GM12878 (cell line): Measurements from ENCODE around the gene VNN1. TPM values are rescaled to one million over a fixed set of nuclear protein-coding genes. Genes with fewer than 3 reads are reported as not detected.

Experiments
- ATAC-seq: fragments of 200-7000 bp; cut with Tn5 transposase; 3 replicates; pipeline ENCODE4 v1.9.1; 2020; ENCODE audit warnings: mild to moderate bottlenecking, moderate library complexity
- BruUV-seq: library from RNA; stranded (reverse); fragments of 400-500 nt; replicated peaks from 2 replicates; lab custom pipeline; 2021; lab: Mats Ljungman, UMichigan
- CTCF ChIA-PET: fragments of 300-600 bp; sonication (Branson Sonifier 250); formaldehyde crosslinking; extraction: SDS; loops from one replicate; lab custom pipeline; 2021; ENCODE audit warnings: inconsistent platforms; lab: Yijun Ruan, JAX
- POLR2A ChIA-PET: fragments of 350-600 bp; formaldehyde crosslinking; extraction: SDS; loops from one replicate; lab custom pipeline; 2021; ENCODE audit warnings: inconsistent platforms; lab: Charles Lee
- RAD21 ChIA-PET: fragments of 300-600 bp; sonication (Branson Sonifier 250); formaldehyde crosslinking; loops from one replicate; lab custom pipeline; 2023; ENCODE audit warnings: antibody characterized with exemption; ENCODE audit not compliant: unreplicated experiment; lab: Charles Lee
- SMC1A ChIA-PET: fragments of 300-600 bp; sonication (Branson Sonifier 250); formaldehyde crosslinking; loops from one replicate; lab custom pipeline; 2023; ENCODE audit not compliant: unreplicated experiment, uncharacterized antibody; lab: Charles Lee
- DNase-seq: peaks from one replicate; pipeline ENCODE4 v3.0.0-alpha.2; 2011; ENCODE audit warnings: low read depth, low spot score
- FAIRE-seq: peaks from 3 replicates; lab custom pipeline; 2011; peaks lifted over from hg19 to GRCh38; lab: Jason Lieb, UNC
- H2AFZ ChIP-seq: 2 replicates; pipeline ENCODE4 v1.6.0; 2011; ENCODE audit warnings: low read depth, low read length, control low read depth; ENCODE audit not compliant: control insufficient read depth
- H3K27ac ChIP-seq: 2 replicates; pipeline ENCODE4 v1.5.1; 2011; ENCODE audit warnings: control low read depth; ENCODE audit not compliant: control insufficient read depth, insufficient read depth
- H3K27me3 ChIP-seq, 2 experiments: replicated peaks in 1 of 2; 2 replicates each; pipeline versions ENCODE4 v1.6.0 to v1.6.1; 2011; ENCODE audit warnings: low read length in 1 of 2; ENCODE audit not compliant: control insufficient read depth in 2 of 2, insufficient read depth in 2 of 2
- H3K36me3 ChIP-seq, 2 experiments: 2 replicates each; pipeline ENCODE4 v1.5.1; 2011; ENCODE audit warnings: low read length in 1 of 2; ENCODE audit not compliant: control insufficient read depth in 2 of 2, insufficient read depth in 2 of 2
- H3K4me1 ChIP-seq: 2 replicates; pipeline ENCODE4 v1.6.1; 2011; ENCODE audit warnings: mild to moderate bottlenecking, low read length, moderate library complexity, mixed read lengths; ENCODE audit not compliant: control insufficient read depth, insufficient read depth
- H3K4me2 ChIP-seq: 2 replicates; pipeline ENCODE4 v1.6.0; 2011; ENCODE audit warnings: control low read depth; ENCODE audit not compliant: control insufficient read depth, insufficient read depth
- H3K4me3 ChIP-seq: fragments of 200-600 bp; sonication (generic); 2 replicates; pipeline ENCODE4 v1.5.1; 2016
- H3K79me2 ChIP-seq: 2 replicates; pipeline ENCODE4 v1.6.0; 2011; ENCODE audit warnings: low read length; ENCODE audit not compliant: control insufficient read depth, insufficient read depth
- H3K9ac ChIP-seq: 2 replicates; pipeline ENCODE4 v1.8.0; 2011; ENCODE audit warnings: low read length, control low read depth, mixed read lengths; ENCODE audit not compliant: control insufficient read depth, insufficient read depth
- H3K9me3 ChIP-seq: replicated peaks from 3 replicates; pipeline ENCODE4 v1.5.1; 2011; ENCODE audit warnings: mild to moderate bottlenecking, low read length; ENCODE audit not compliant: control insufficient read depth, insufficient read depth
- H4K20me1 ChIP-seq: 2 replicates; pipeline ENCODE4 v1.6.0; 2011; ENCODE audit not compliant: control insufficient read depth, insufficient read depth
- BHLHE40 ChIP-seq, 2 experiments: fragments of 450-650 bp in 1 of 2; IDR thresholded peaks; 2 replicates each; pipeline ENCODE4 v1.6.1; 2011 to 2017; ENCODE audit warnings: low read depth in 2 of 2, borderline replicate concordance in 1 of 2, improper control_type of control experiment in 1 of 2, low read length in 1 of 2, mild to moderate bottlenecking in 1 of 2
- BMI1 ChIP-seq: fragments of 450-650 bp; IDR thresholded peaks from 2 replicates; pipeline ENCODE4 v1.6.1; 2016; ENCODE audit warnings: mild to moderate bottlenecking, moderate library complexity, borderline replicate concordance
- CREM ChIP-seq: IDR thresholded peaks from 2 replicates; pipeline ENCODE4 v1.6.1; 2014; ENCODE audit warnings: antibody characterized with exemption, low read depth
- ESRRA ChIP-seq: IDR thresholded peaks from 2 replicates; pipeline ENCODE4 v1.6.1; 2012; ENCODE audit warnings: mild to moderate bottlenecking, low read length, improper control_type of control experiment
- GABPA ChIP-seq: IDR thresholded peaks from 2 replicates; pipeline ENCODE4 v1.6.1; 2014; ENCODE audit warnings: antibody characterized with exemption, low read depth, mild to moderate bottlenecking, inconsistent platforms
- IKZF1 ChIP-seq: fragments of 450-650 bp; conservative IDR thresholded peaks from 2 replicates; pipeline ENCODE4 v1.6.1; 2017; ENCODE audit warnings: antibody characterized with exemption, mild to moderate bottlenecking
- IKZF2 ChIP-seq, 2 experiments: fragments of 450-650 bp; IDR thresholded peaks; 2 replicates each; pipeline ENCODE4 v1.6.1; 2017; ENCODE audit warnings: mild to moderate bottlenecking in 2 of 2, moderate library complexity in 2 of 2
- JUND ChIP-seq: IDR thresholded peaks from 2 replicates; pipeline ENCODE4 v1.6.1; 2012; ENCODE audit warnings: low read depth, mild to moderate bottlenecking, low read length, improper control_type of control experiment, moderate library complexity
- MEF2A ChIP-seq: IDR thresholded peaks from 2 replicates; pipeline ENCODE4 v1.6.1; 2011; ENCODE audit warnings: low read depth, mild to moderate bottlenecking, low read length, moderate library complexity; ENCODE audit not compliant: insufficient read depth
- MEF2B ChIP-seq: fragments of 450-650 bp; IDR thresholded peaks from 2 replicates; pipeline ENCODE4 v1.6.1; 2018; ENCODE audit warnings: mild to moderate bottlenecking, moderate library complexity; ENCODE audit not compliant: partially characterized antibody, poor library complexity, severe bottlenecking
- MTA2 ChIP-seq: fragments of 450-650 bp; IDR thresholded peaks from 2 replicates; pipeline ENCODE4 v1.6.1; 2016; ENCODE audit warnings: low read depth, mild to moderate bottlenecking, moderate library complexity
- MYB ChIP-seq: fragments of 150-350 bp; IDR thresholded peaks from 2 replicates; pipeline ENCODE4 v1.6.1; 2014; ENCODE audit warnings: mild to moderate bottlenecking, low read depth, low read length, borderline replicate concordance
- NBN ChIP-seq: fragments of 450-650 bp; IDR thresholded peaks from 2 replicates; pipeline ENCODE4 v1.6.1; 2016
- NFIC ChIP-seq: IDR thresholded peaks from 2 replicates; pipeline ENCODE4 v1.6.1; 2012; ENCODE audit warnings: low read depth, mild to moderate bottlenecking, inconsistent platforms, low read length, moderate library complexity
- NRF1 ChIP-seq: conservative IDR thresholded peaks from 2 replicates; pipeline ENCODE4 v1.6.1; 2011; ENCODE audit warnings: mild to moderate bottlenecking, low read depth, low read length, improper control_type of control experiment
- PBX3 ChIP-seq: IDR thresholded peaks from 2 replicates; pipeline ENCODE4 v1.6.1; 2011; ENCODE audit warnings: mild to moderate bottlenecking, low read depth, low read length, moderate library complexity; ENCODE audit not compliant: insufficient replicate concordance
- RUNX3 ChIP-seq: IDR thresholded peaks from 2 replicates; pipeline ENCODE4 v1.6.1; 2012; ENCODE audit warnings: low read length, inconsistent platforms
- SKIL ChIP-seq: fragments of 450-650 bp; IDR thresholded peaks from 2 replicates; pipeline ENCODE4 v1.6.1; 2017; ENCODE audit warnings: mild to moderate bottlenecking, low read depth, inconsistent platforms; ENCODE audit not compliant: poor library complexity, severe bottlenecking
- TCF7 ChIP-seq: IDR thresholded peaks from 2 replicates; pipeline ENCODE4 v1.6.1; 2014; ENCODE audit warnings: antibody characterized with exemption, borderline replicate concordance
- ZNF622 ChIP-seq: fragments of 450-650 bp; IDR thresholded peaks from 2 replicates; pipeline ENCODE4 v1.6.1; 2017; ENCODE audit warnings: mild to moderate bottlenecking, inconsistent platforms
- WGBS: methylation state at CpG from one replicate; pipeline ENCODE4 v1.1.6; 2016; ENCODE audit warnings: low lambda C conversion rate; ENCODE audit not compliant: insufficient replicate concordance, insufficient coverage; ENCODE audit errors: missing lambda C conversion rate; 5-methylcytosine and 5-hydroxymethylcytosine counted together
- in situ Hi-C: fragments of 300-500 bp; cut with MboI; formaldehyde crosslinking; loops from 9 replicates; pipeline ENCODE4 v1.14.3; 2018; ENCODE audit warnings: mixed read lengths
- intact Hi-C: fragments of 100-400 bp; cut with micrococcal nuclease; formaldehyde crosslinking; loops from one replicate; pipeline ENCODE4 v1.14.2; 2022; ENCODE audit not compliant: unreplicated experiment
- polyA plus RNA-seq, 11 experiments: library from polyadenylated mRNA; depleted of rRNA in 4 of 11; unstranded in 6 of 11; stranded (reverse) in 5 of 11; fragments of >200 nt; fragmentation: Nextera tagmentation in 4 of 11; fragmentation: Illumina TruSeq in 1 of 11; extraction: Ambion mirVana in 4 of 11; extraction: Trizol in 1 of 11; gene quantifications; 1 replicate in 1 of 11; 2 replicates in 10 of 11; pipeline versions ENCODE4 v1.2.1 to v1.2.3, GENCODE V29; 2011 to 2016; ENCODE audit warnings: inconsistent platforms in 2 of 11, missing spikeins in 2 of 11, low read depth in 1 of 11
- total RNA-seq, 4 experiments: library from RNA; depleted of rRNA in 3 of 4; stranded (reverse); fragments of >200 nt in 3 of 4; fragmentation: Illumina TruSeq in 1 of 4; extraction: Trizol in 1 of 4; gene quantifications; 2 replicates each; pipeline versions ENCODE4 v1.2.1 to v1.2.3, GENCODE V29; 2013 to 2021

Gene VNN1
- total and polyA plus RNA-seq, 10 of the 15 experiments (the other 5 are each of a cell fraction or from before 2014, with no cell fraction given), result not detected

DNA sequence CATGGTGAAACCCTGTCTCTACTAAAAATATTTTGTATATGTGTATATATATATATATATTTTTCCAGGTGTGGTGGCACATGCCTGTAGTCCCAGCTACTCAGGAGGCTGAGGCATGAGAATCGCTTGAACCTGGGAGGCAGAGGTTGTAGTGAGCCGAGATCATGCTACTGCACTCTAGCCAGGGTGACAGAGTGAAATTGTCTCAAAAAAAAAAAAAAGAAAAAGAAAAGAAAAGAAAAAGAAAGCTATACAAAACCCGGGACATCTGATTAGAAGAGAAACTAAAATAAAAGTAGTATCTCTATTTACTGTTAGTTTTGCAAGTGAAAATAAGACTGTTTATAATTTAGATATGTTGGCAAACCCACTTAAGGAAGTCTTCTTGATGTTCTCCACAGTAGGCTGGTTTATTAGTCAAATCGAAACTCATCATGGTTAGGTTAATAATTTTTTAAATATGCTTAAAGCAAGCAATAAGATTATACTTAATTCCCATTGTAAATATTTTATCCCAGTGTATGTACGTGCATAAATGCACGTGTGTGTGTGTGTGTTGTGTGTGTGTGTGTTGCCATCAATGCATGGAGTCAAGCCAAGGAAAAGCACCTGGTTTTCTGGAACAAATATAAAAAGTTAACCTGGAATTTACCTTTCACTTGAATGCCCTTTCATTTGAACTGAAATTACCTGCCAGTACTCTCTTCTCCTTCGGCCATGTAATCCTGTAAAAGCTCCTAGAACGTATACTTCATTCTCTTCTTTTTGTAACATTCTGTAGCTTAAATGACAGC, 36.8 kb upstream of the VNN1 start:
- WGBS, result 17% methylated on average over 8 of the region's 8 CpGs
- TF ChIP-seq BHLHE40 (IDR thresholded peaks at IDR 0.05; ENCODE audit: borderline replicate concordance in 1 of 2, low read depth in 2 of 2, low read length in 1 of 2) (peak in 1 of 2 experiments; percentile 31; a peak in 1 of 4 replicates), MYB (no peak), PBX3 (no peak), ZNF622 (no peak), MEF2B (peak; percentile 24), MTA2 (peak; percentile 82), SKIL (peak; percentile 13), NFIC (peak; percentile 73), IKZF1 (peak; percentile 61; the same call in 1 of the 2 replicates), ESRRA (no peak), CREM (0 out of 2 replicates have a peak, but pooled peaks have one; percentile 18), MEF2A (no peak), TCF7 (0 out of 2 replicates have a peak, but pooled peaks have one; percentile 39), GABPA (no peak), NRF1 (no peak), BMI1 (peak; percentile 52; the same call in 1 of the 2 replicates), IKZF2 (IDR thresholded peaks at IDR 0.05) (peak; percentile 62 to 79; a peak in 3 of 4 replicates), JUND (peak; percentile 78), RUNX3 (peak; percentile 78), NBN (peak; percentile 61; the same call in 1 of the 2 replicates)

More for the DNA sequence above, 36.8 kb upstream of the VNN1 start:
- no peaks in the 10 kb centered on the region for H3K9me3 ChIP-seq
- H3K27ac ChIP-seq, result peak overlapping the region; percentile 72
- ChIA-PET RAD21 (interaction anchor here (0.7 to 3.3 kb wide), 3 partner anchors 13 to 491 kb away, joined by 3 to 25 read pairs (median 11); no protein-coding TSS in a partner anchor), CTCF (interaction anchor here (0.9 to 1.4 kb wide), 3 partner anchors 12 to 80 kb away, joined by 3 to 6 read pairs (median 6); no protein-coding TSS in a partner anchor), POLR2A (interaction anchor here (0.5 to 2.9 kb wide), 4 partner anchors 11 to 62 kb away, joined by 3 to 10 read pairs (median 4); no protein-coding TSS in a partner anchor), SMC1A (interaction anchor here (1.1 to 8.1 kb wide), 5 partner anchors 14 to 255 kb away, joined by 3 to 80 read pairs (median 7); partner anchors contain the start of gene SLC18B1)
- H3K9ac ChIP-seq, result no peak overlapping the region; the same call in 1 of the 2 replicates
- FAIRE-seq (no peak), ATAC-seq (peak; percentile 91), DNase-seq (peak; percentile 69)
- H3K4me1 ChIP-seq, result peaks cover 20% of the 10 kb centered on the region
- H3K4me2 ChIP-seq, result peak overlapping the region; percentile 89
- H3K36me3 ChIP-seq, result peaks cover 0 to 2% of the 10 kb centered on the region in 2 experiments; a peak in 1 of 4 replicates
- intact Hi-C loops, result no loop called here
- peak overlapping the region; percentile 18; the same call in 1 of the 2 replicates for H3K4me3 ChIP-seq
- no peaks in the 10 kb centered on the region for H3K79me2 ChIP-seq
- no peaks in the 10 kb centered on the region for H4K20me1 ChIP-seq
- in situ Hi-C loops, result no loop called here
- peak overlapping the region; percentile 29 for H2AFZ ChIP-seq
- no TSS peak for BruUV-seq
- no peaks in the 10 kb centered on the region for H3K27me3 ChIP-seq
